H1 (cell line): ENCODE data around the gene TGFBR2. TPM values are rescaled to one million over a fixed set of nuclear protein-coding genes. Genes with fewer than 3 reads are reported as not detected.

Experiments used
- CTCF ChIA-PET: fragments of 300-600 bp; sonication (Branson Sonifier 250); formaldehyde crosslinking; loops from one replicate; lab custom pipeline; 2021; ENCODE audit not compliant: partially characterized antibody; lab: Charles Lee
- POLR2A ChIA-PET: fragments of 300-600 bp; sonication (Branson Sonifier 250); formaldehyde crosslinking; loops from one replicate; lab custom pipeline; 2021; ENCODE audit warnings: inconsistent platforms; ENCODE audit not compliant: partially characterized antibody; lab: Charles Lee
- DNase-seq, 2 experiments: peaks; one replicate each; pipeline versions ENCODE4 v3.0.0 to v3.0.0-alpha.2; 2010 to 2022; ENCODE audit warnings: low spot score in 2 of 2, low read depth in 1 of 2, mixed read lengths in 1 of 2
- FAIRE-seq: peaks from 2 replicates; lab custom pipeline; 2011; peaks lifted over from hg19 to GRCh38; lab: Jason Lieb, UNC
- H2AFZ ChIP-seq: 2 replicates; pipeline ENCODE4 v1.8.1; 2012; ENCODE audit warnings: low read length, inconsistent platforms
- H2AK5ac ChIP-seq: 2 replicates; pipeline ENCODE4 v1.6.1; 2013; ENCODE audit warnings: low read depth, low read length
- H2BK120ac ChIP-seq: replicated peaks from 2 replicates; pipeline ENCODE3; 2013; ENCODE audit warnings: low read depth, low read length, inconsistent platforms
- H2BK12ac ChIP-seq: 2 replicates; pipeline ENCODE4 v1.6.1; 2013; ENCODE audit warnings: low read depth, low read length
- H2BK15ac ChIP-seq: 2 replicates; pipeline ENCODE4 v1.6.1; 2013; ENCODE audit warnings: low read length
- H2BK20ac ChIP-seq: 2 replicates; pipeline ENCODE4 v1.6.1; 2013; ENCODE audit warnings: low read length
- H2BK5ac ChIP-seq: 2 replicates; pipeline ENCODE4 v1.6.1; 2013; ENCODE audit warnings: low read depth, low read length
- H3K14ac ChIP-seq: 2 replicates; pipeline ENCODE4 v1.6.1; 2013; ENCODE audit warnings: inconsistent platforms; ENCODE audit not compliant: insufficient read length
- H3K18ac ChIP-seq: 2 replicates; pipeline ENCODE4 v1.6.1; 2013; ENCODE audit warnings: low read length; ENCODE audit errors: extremely low read depth
- H3K23ac ChIP-seq: 2 replicates; pipeline ENCODE4 v1.6.1; 2013; ENCODE audit warnings: inconsistent platforms; ENCODE audit not compliant: insufficient read length
- H3K23me2 ChIP-seq: 2 replicates; pipeline ENCODE4 v1.6.1; 2013; ENCODE audit warnings: low read depth, low read length
- H3K27ac ChIP-seq: 2 replicates; pipeline ENCODE4 v1.6.1; 2011; ENCODE audit warnings: low read depth, low read length, inconsistent platforms
- H3K27me3 ChIP-seq, 4 experiments: replicated peaks in 1 of 4; 1 replicate in 1 of 4; 2 replicates in 3 of 4; pipeline versions ENCODE4 v1.6.1 to v1.8.1; 2011 to 2013; ENCODE audit warnings: low read length in 3 of 4, mild to moderate bottlenecking in 3 of 4, inconsistent platforms in 2 of 4, mixed read lengths in 2 of 4, moderate library complexity in 1 of 4; ENCODE audit not compliant: control insufficient read depth in 3 of 4, insufficient read depth in 3 of 4; ENCODE audit errors: extremely low read depth in 1 of 4
- H3K36me3 ChIP-seq, 4 experiments: 2 replicates each; pipeline versions ENCODE4 v1.6.1 to v1.8.1; 2011 to 2013; ENCODE audit warnings: mild to moderate bottlenecking in 4 of 4, low read length in 3 of 4, moderate library complexity in 2 of 4, control low read depth in 1 of 4, inconsistent platforms in 1 of 4; ENCODE audit not compliant: insufficient read depth in 4 of 4, control insufficient read depth in 2 of 4
- H3K4ac ChIP-seq: replicated peaks from 2 replicates; pipeline ENCODE3; 2013; ENCODE audit warnings: low read length, low read depth, mixed read lengths, inconsistent platforms; ENCODE audit not compliant: insufficient read length
- H3K4me1 ChIP-seq, 4 experiments: replicated peaks in 1 of 4; 1 replicate in 1 of 4; 2 replicates in 3 of 4; pipeline versions ENCODE4 v1.6.1 to v1.8.1; 2011 to 2013; ENCODE audit warnings: low read length in 3 of 4, inconsistent platforms in 2 of 4, mixed read lengths in 1 of 4; ENCODE audit not compliant: insufficient read depth in 4 of 4, control insufficient read depth in 3 of 4
- H3K4me2 ChIP-seq, 2 experiments: 2 replicates each; pipeline versions ENCODE4 v1.6.1 to v1.8.1; 2011 to 2013; ENCODE audit warnings: low read depth in 2 of 2, low read length in 2 of 2, control low read depth in 1 of 2, inconsistent platforms in 1 of 2, mild to moderate bottlenecking in 1 of 2; ENCODE audit not compliant: insufficient read depth in 1 of 2
- H3K4me3 ChIP-seq, 4 experiments: fragments of 200-600, 300-600 bp in 1 of 4; sonication (generic), shearing (Covaris generic), sonication (Bioruptor Twin) in 1 of 4; 2 replicates each; pipeline versions ENCODE4 v1.5.1 to v1.8.1; 2011 to 2016; ENCODE audit warnings: low read length in 4 of 4, low read depth in 3 of 4, control low read depth in 2 of 4, inconsistent platforms in 2 of 4, mild to moderate bottlenecking in 2 of 4, mixed read lengths in 1 of 4, moderate library complexity in 1 of 4; ENCODE audit not compliant: insufficient read depth in 2 of 4; ENCODE audit errors: extremely low read depth in 1 of 4
- H3K56ac ChIP-seq: replicated peaks from 2 replicates; pipeline ENCODE3; 2013; ENCODE audit warnings: low read depth, mild to moderate bottlenecking, mixed read lengths, low read length, inconsistent platforms; ENCODE audit not compliant: insufficient read length
- H3K79me1 ChIP-seq: 2 replicates; pipeline ENCODE4 v1.6.1; 2013; ENCODE audit warnings: low read depth, low read length, control low read depth
- H3K79me2 ChIP-seq, 2 experiments: 2 replicates each; pipeline versions ENCODE4 v1.6.1 to v1.8.1; 2012 to 2013; ENCODE audit warnings: low read length in 2 of 2, mild to moderate bottlenecking in 2 of 2, inconsistent platforms in 1 of 2; ENCODE audit not compliant: insufficient read depth in 2 of 2, control insufficient read depth in 1 of 2
- H3K9ac ChIP-seq, 4 experiments: replicated peaks in 1 of 4; 1 replicate in 1 of 4; 2 replicates in 3 of 4; pipeline versions ENCODE4 v1.6.1 to v1.8.1; 2011 to 2013; ENCODE audit warnings: low read depth in 3 of 4, low read length in 3 of 4, control low read depth in 2 of 4, mild to moderate bottlenecking in 2 of 4, moderate library complexity in 2 of 4, inconsistent platforms in 1 of 4; ENCODE audit errors: extremely low read depth in 1 of 4
- H3K9me3 ChIP-seq, 2 experiments: 2 replicates each; pipeline versions ENCODE4 v1.6.1 to v1.8.1; 2012 to 2013; ENCODE audit warnings: mild to moderate bottlenecking in 2 of 2, moderate library complexity in 2 of 2, control low read depth in 1 of 2, inconsistent platforms in 1 of 2, low read depth in 1 of 2, low read length in 1 of 2, mixed read lengths in 1 of 2; ENCODE audit not compliant: insufficient read depth in 2 of 2
- H4K20me1 ChIP-seq, 2 experiments: replicated peaks in 1 of 2; 2 replicates each; pipeline versions ENCODE3 to v1.8.1; 2011 to 2013; ENCODE audit warnings: inconsistent platforms in 2 of 2, low read length in 2 of 2, mild to moderate bottlenecking in 1 of 2; ENCODE audit not compliant: insufficient read depth in 2 of 2, control insufficient read depth in 1 of 2
- H4K5ac ChIP-seq: 2 replicates; pipeline ENCODE4 v1.6.1; 2013; ENCODE audit warnings: low read length, low read depth, mixed read lengths, inconsistent platforms; ENCODE audit not compliant: insufficient read length
- H4K8ac ChIP-seq: 2 replicates; pipeline ENCODE4 v1.8.0; 2013; ENCODE audit warnings: mild to moderate bottlenecking, moderate library complexity, low read length, inconsistent platforms; ENCODE audit not compliant: insufficient read depth; ENCODE audit errors: extremely low read depth
- H4K91ac ChIP-seq: replicated peaks from 2 replicates; pipeline ENCODE3; 2013; ENCODE audit warnings: low read length, mixed read lengths, inconsistent platforms; ENCODE audit not compliant: insufficient read length
- BACH1 ChIP-seq: IDR thresholded peaks from 2 replicates; pipeline ENCODE4 v1.6.1; 2012; ENCODE audit warnings: low read length, improper control_type of control experiment
- FOSL1 ChIP-seq: IDR thresholded peaks from 2 replicates; pipeline ENCODE4 v1.6.1; 2011; ENCODE audit warnings: mild to moderate bottlenecking, low read depth, low read length, moderate library complexity; ENCODE audit not compliant: insufficient read depth
- PHF8 ChIP-seq: fragments of 200-600 bp; sonication (generic); conservative IDR thresholded peaks from 2 replicates; pipeline ENCODE4 v1.7.1; 2012; ENCODE audit warnings: low read depth, mild to moderate bottlenecking, inconsistent platforms, low read length, moderate library complexity
- SIN3A ChIP-seq, 2 experiments: IDR thresholded peaks in 1 of 2; conservative IDR thresholded peaks in 1 of 2; 2 replicates each; pipeline ENCODE4 v1.6.1; 2011 to 2012; ENCODE audit warnings: low read length in 2 of 2, improper control_type of control experiment in 1 of 2, low read depth in 1 of 2, mild to moderate bottlenecking in 1 of 2
- SP1 ChIP-seq: IDR thresholded peaks from 2 replicates; pipeline ENCODE4 v1.6.1; 2011; ENCODE audit warnings: low read depth, low read length
- SP2 ChIP-seq: IDR thresholded peaks from 2 replicates; pipeline ENCODE4 v1.6.1; 2012; ENCODE audit warnings: mild to moderate bottlenecking, low read length, inconsistent platforms
- TAF1 ChIP-seq: IDR thresholded peaks from 2 replicates; pipeline ENCODE4 v1.6.1; 2011; ENCODE audit warnings: mild to moderate bottlenecking, low read depth, low read length
- TCF12 ChIP-seq: IDR thresholded peaks from 2 replicates; pipeline ENCODE4 v1.6.1; 2011; ENCODE audit warnings: low read depth, mild to moderate bottlenecking, low read length
- WGBS, 2 experiments: shearing (Covaris generic) in 1 of 2; methylation state at CpG; one replicate each; pipeline versions ENCODE4 v1.1.6 to v1.1.7; 2013 to 2015; ENCODE audit warnings: low lambda C conversion rate in 2 of 2, mixed read lengths in 2 of 2, inconsistent platforms in 1 of 2, low coverage in 1 of 2, missing lambda C conversion rate in 1 of 2; ENCODE audit not compliant: insufficient replicate concordance in 2 of 2, insufficient coverage in 1 of 2, insufficient read length in 1 of 2; ENCODE audit errors: extremely low coverage in 1 of 2, missing lambda C conversion rate in 1 of 2; 5-methylcytosine and 5-hydroxymethylcytosine counted together
- polyA plus RNA-seq, 7 experiments: library from polyadenylated mRNA; depleted of rRNA in 3 of 7; stranded (reverse) in 5 of 7; unstranded in 2 of 7; fragments of >200 nt in 5 of 7; fragments of 200-250 nt in 2 of 7; gene quantifications; 1 replicate in 5 of 7; 2 replicates in 1 of 7; 4 replicates in 1 of 7; pipeline versions ENCODE4 v1.2.1 to v1.2.3, GENCODE V29; 2011 to 2013; ENCODE audit warnings: missing spikeins in 2 of 7, mixed read lengths in 2 of 7
- total RNA-seq: library from RNA; stranded (reverse); fragmentation: NEBNext Ultra II Directional; extraction: Animal tissue kit (Norgen Biotek cat#: 25700); gene quantifications from 2 replicates; pipeline ENCODE4 v1.2.1, GENCODE V29; 2021

The TGFBR2 gene
- total and polyA plus RNA-seq, 2 of the 8 experiments (the other 6 are each of a cell fraction or from before 2014, with no cell fraction given), result 4.2 to 7.4 TPM

GRCh38 chr3:30702828-30703397 lies 96.5 kb downstream of the TGFBR2 start:
- no peak overlapping the region for H3K18ac ChIP-seq
- H2BK15ac ChIP-seq, result no peak overlapping the region
- H3K14ac ChIP-seq, result no peak overlapping the region
- no peaks in the 10 kb centered on the region for H3K27me3 ChIP-seq
- no peak overlapping the region for H2AFZ ChIP-seq
- WGBS, 2 experiments, result 85% methylated on average over 2 of the region's 2 CpGs; no CpG with 5 or more reads in 1 of the 2 experiments
- DNase-seq (no peak), FAIRE-seq (no peak)
- H4K5ac ChIP-seq, result no peak overlapping the region
- no peak overlapping the region for H3K27ac ChIP-seq
- no peaks in the 10 kb centered on the region for H4K20me1 ChIP-seq
- H3K9me3 ChIP-seq, result peaks cover 20 to 29% of the 10 kb centered on the region in 2 experiments
- H3K56ac ChIP-seq, result no peak overlapping the region
- no peak overlapping the region for H3K4ac ChIP-seq
- no peaks in the 10 kb centered on the region for H3K79me2 ChIP-seq
- POLR2A ChIA-PET, result no interaction called here
- H3K9ac ChIP-seq, result no peak overlapping the region
- H3K23me2 ChIP-seq, result no peaks in the 10 kb centered on the region
- no peak overlapping the region for H3K23ac ChIP-seq
- H2BK12ac ChIP-seq, result no peak overlapping the region
- H4K91ac ChIP-seq, result no peak overlapping the region
- H3K36me3 ChIP-seq, result peaks cover 0 to 14% (median 5%) of the 10 kb centered on the region in 4 experiments; a peak in 3 of 8 replicates
- H4K8ac ChIP-seq, result no peak overlapping the region
- H3K4me3 ChIP-seq, result no peak overlapping the region
- CTCF ChIA-PET, result interaction anchor here (0.7 to 2.8 kb wide), 4 partner anchors 9 to 504 kb away, joined by 3 to 18 read pairs (median 6); no protein-coding TSS in a partner anchor
- H2BK5ac ChIP-seq, result no peak overlapping the region
- no peaks in the 10 kb centered on the region for H3K79me1 ChIP-seq
- no peak for TF ChIP-seq TCF12
- no peak for TF ChIP-seq SP2
- no peak for TF ChIP-seq FOSL1
- TF ChIP-seq TAF1, result no peak
- TF ChIP-seq SP1, result no peak
- TF ChIP-seq BACH1, result no peak
- no peak for TF ChIP-seq SIN3A (conservative IDR thresholded peaks at IDR 0.05 in 1 of 2, IDR thresholded peaks at IDR 0.05 in 1 of 2; ENCODE audit: low read depth in 1 of 2, low read length in 2 of 2)
- TF ChIP-seq PHF8, result no peak
- H2AK5ac ChIP-seq, result no peak overlapping the region
- H3K4me2 ChIP-seq, result no peak overlapping the region
- no peak overlapping the region for H2BK120ac ChIP-seq
- peaks cover 0 to 6% (median 4%) of the 10 kb centered on the region in 4 experiments; a peak in 2 of 7 replicates for H3K4me1 ChIP-seq
- H2BK20ac ChIP-seq, result no peak overlapping the region; the same call in 1 of the 2 replicates
